ENCODE data around the gene PBX4. TPM values are rescaled to one million over a fixed set of nuclear protein-coding genes. Genes with fewer than 3 reads are reported as not detected.

The PBX4 gene
- total and polyA plus RNA-seq, 2 experiments from 2014 or later: 3.2 to 4.3 TPM

- H4K20me1 ChIP-seq (ENCODE audit: insufficient read depth, poor library complexity, severe bottlenecking): peaks cover 3% of the 10 kb centered on the region
- no peak overlapping the region for H2AFZ ChIP-seq
- 77% methylated on average over 8 of the region's 9 CpGs for WGBS (ENCODE audit: low lambda C conversion rate, missing lambda C conversion rate)
- H3K9me2 ChIP-seq (replicated peaks; ENCODE audit: insufficient read depth): no peaks in the 10 kb centered on the region
- no peak for DNase-seq (ENCODE audit: low spot score)
- H3K4me1 ChIP-seq (ENCODE audit: insufficient read depth): peaks cover 9% of the 10 kb centered on the region
- TF ChIP-seq EZH2 (IDR thresholded peaks at IDR 0.05; ENCODE audit: borderline replicate concordance) (no peak), EZH2phosphoT487 (IDR thresholded peaks at IDR 0.05; ENCODE audit: low read depth, severe bottlenecking, unreplicated experiment) (no peak), CTCF (IDR thresholded peaks at IDR 0.05; ENCODE audit: poor library complexity) (no peak)
- H3K27me3 ChIP-seq: no peaks in the 10 kb centered on the region
- no peaks in the 10 kb centered on the region for H3K79me2 ChIP-seq
- H3K36me3 ChIP-seq (replicated peaks; ENCODE audit: insufficient read depth, low read depth): no peaks in the 10 kb centered on the region
- H3K4me2 ChIP-seq: no peak overlapping the region
- no peak overlapping the region for H3K27ac ChIP-seq
- no peak overlapping the region for H3K4me3 ChIP-seq
- H3K9me3 ChIP-seq (ENCODE audit: low read depth): no peaks in the 10 kb centered on the region
Measured at GRCh38 chr19:19530423-19530804, 88.1 kb downstream of the PBX4 start.

DNA sequence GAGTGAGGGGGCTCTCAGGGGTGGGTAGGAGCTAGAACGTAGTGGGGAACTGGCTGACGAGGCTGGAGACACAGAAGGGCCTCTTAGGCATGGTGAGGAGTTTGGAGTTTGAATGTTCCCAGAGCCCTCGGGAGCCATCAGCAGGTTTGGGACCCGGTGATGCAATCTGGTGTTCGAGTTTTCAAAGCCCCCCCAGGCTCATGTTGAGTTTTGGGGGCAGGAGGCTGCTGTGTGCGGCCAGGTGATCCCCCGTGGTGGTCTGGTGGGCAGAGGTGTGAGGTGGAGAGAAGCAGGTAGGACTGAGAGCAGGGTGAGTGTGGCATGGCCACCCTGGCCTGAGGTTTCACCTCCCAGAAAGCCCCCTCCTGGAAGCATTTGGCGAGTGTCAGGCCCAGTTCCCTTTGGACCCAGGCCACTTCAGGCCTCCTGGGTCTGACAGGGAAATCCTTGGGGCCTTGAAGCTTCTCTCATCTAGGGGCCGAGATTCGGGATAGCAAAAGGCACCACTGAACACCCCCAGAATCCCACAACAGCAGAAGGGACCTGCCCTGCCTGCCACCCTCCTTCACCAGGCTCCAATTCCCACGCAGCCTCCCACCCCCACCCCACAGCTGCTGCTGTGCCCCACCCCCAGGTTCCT is 88.6 kb downstream of the PBX4 start:
- Histone ChIP-seq H3K4me3 (no peak overlapping the region), H3K79me2 (peaks cover 3% of the 10 kb centered on the region), H3K9me3 (ENCODE audit: low read depth) (no peaks in the 10 kb centered on the region), H3K9me2 (replicated peaks; ENCODE audit: insufficient read depth) (no peaks in the 10 kb centered on the region), H3K27ac (no peak overlapping the region), H4K20me1 (ENCODE audit: insufficient read depth, poor library complexity, severe bottlenecking) (peaks cover 3% of the 10 kb centered on the region), H3K27me3 (no peaks in the 10 kb centered on the region), H3K4me1 (ENCODE audit: insufficient read depth) (peaks cover 9% of the 10 kb centered on the region), H3K4me2 (no peak overlapping the region), H2AFZ (no peak overlapping the region), H3K36me3 (replicated peaks; ENCODE audit: insufficient read depth, low read depth) (no peaks in the 10 kb centered on the region)
- 83% methylated on average over 9 of the region's 11 CpGs for WGBS (ENCODE audit: low lambda C conversion rate, missing lambda C conversion rate)
- no peak for DNase-seq (ENCODE audit: low spot score)
- TF ChIP-seq EZH2 (IDR thresholded peaks at IDR 0.05; ENCODE audit: borderline replicate concordance) (no peak), EZH2phosphoT487 (IDR thresholded peaks at IDR 0.05; ENCODE audit: low read depth, severe bottlenecking, unreplicated experiment) (no peak), CTCF (IDR thresholded peaks at IDR 0.05; ENCODE audit: poor library complexity) (no peak)

DNA sequence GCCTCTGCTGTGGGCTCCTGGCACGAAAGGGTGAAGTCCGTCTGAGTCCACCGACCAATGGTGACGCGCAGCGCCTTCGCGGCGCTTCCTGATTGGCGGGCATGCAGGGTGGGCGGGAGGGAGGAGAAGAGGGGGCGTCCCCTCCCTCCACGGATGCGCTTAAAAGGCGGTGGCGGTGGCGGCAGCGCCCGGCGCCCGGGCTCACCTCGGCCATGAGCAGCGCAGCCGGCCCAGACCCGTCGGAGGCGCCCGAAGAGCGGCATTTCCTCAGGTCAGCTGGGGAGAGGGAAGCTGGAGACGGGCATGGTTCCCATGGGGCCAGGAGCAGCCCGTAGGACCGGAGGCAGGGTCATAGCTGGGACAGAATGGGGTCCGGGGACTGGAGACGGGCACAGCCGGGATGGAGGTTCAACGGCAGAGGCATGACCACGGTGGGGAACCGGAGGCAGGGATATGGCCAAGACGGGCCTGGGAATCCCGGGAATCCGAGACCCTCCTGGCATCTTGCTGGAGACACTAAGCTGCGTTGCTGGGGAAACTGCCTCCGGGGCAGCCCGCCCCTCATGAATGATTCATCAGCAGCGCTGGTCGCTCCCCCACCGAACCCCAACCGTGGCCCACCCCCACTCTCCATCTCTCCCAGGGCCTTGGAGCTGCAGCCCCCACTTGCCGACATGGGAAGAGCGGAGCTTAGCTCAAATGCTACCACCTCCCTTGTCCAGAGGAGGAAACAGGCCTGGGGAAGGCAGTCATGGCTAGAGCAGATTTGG is 89.6 kb downstream of the PBX4 start, which contains the start of gene YJEFN3:
Gene YJEFN3, plus strand, starts transcription at position 191 of the 770 bp plus-strand sequence. Its CDS starts 22 bp downstream, at position 213.
- no peaks in the 10 kb centered on the region for H3K36me3 ChIP-seq (replicated peaks; ENCODE audit: insufficient read depth, low read depth)

More for the DNA sequence above, 89.6 kb downstream of the PBX4 start, which contains the start of gene YJEFN3:
- TF ChIP-seq EZH2phosphoT487 (IDR thresholded peaks at IDR 0.05; ENCODE audit: low read depth, severe bottlenecking, unreplicated experiment): no peak
- TF ChIP-seq EZH2 (IDR thresholded peaks at IDR 0.05; ENCODE audit: borderline replicate concordance): no peak
- no peak for TF ChIP-seq CTCF (IDR thresholded peaks at IDR 0.05; ENCODE audit: poor library complexity)
- no peak within 1 kb of the TSS for H2AFZ ChIP-seq
- no peaks in the 10 kb centered on the region for H3K9me3 ChIP-seq (ENCODE audit: low read depth)
- no peaks in the 10 kb centered on the region for H3K9me2 ChIP-seq (replicated peaks; ENCODE audit: insufficient read depth)
- 87% methylated on average over 23 of the region's 50 CpGs for WGBS (ENCODE audit: low lambda C conversion rate, missing lambda C conversion rate)
- no peak within 1 kb of the TSS for H3K4me3 ChIP-seq
- peaks cover 4% of the 10 kb centered on the region for H3K4me1 ChIP-seq (ENCODE audit: insufficient read depth)
- no peak for DNase-seq (ENCODE audit: low spot score)
- H3K4me2 ChIP-seq: no peak within 1 kb of the TSS
- H3K79me2 ChIP-seq: peaks cover 12% of the 10 kb centered on the region
- H3K27me3 ChIP-seq: no peaks in the 10 kb centered on the region
- no peak within 1 kb of the TSS for H3K27ac ChIP-seq
- H4K20me1 ChIP-seq (ENCODE audit: insufficient read depth, poor library complexity, severe bottlenecking): peaks cover 12% of the 10 kb centered on the region

Measured in hepatocyte (in vitro differentiated cells).